Measurements from ENCODE around the gene RPL18.

DNA sequence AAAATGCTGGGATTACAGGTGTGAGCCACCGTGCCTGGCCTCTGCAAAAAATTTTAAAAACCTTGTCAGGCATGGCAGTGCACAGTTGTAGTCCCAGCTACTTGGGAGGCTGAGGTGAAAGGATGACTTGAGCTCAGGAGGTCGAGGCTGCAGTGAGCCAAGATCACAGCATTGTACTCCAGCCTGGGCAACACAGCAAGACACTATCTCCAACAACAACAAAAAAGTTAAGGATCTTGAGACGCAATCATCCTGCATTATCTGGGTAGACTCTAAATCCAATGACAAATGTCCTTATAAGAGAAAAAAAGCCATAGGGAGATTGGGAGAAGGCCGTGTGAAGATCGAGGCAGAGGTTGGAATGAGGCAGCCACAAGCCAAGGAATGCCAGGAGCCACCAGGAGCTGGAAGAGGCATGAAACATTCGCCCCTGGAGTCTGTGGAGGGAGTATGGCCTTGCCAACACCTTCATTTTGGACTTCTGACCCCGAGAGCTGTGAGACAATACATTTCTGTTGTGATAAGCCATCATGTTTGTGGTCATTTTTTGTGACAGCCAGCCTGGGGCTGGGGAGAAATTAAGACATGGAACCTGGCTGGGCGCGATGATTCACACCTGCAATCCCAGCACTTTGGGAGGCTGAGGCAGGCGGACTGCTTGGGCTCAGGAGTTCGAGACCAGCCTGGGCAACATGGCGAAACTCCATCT is 32.1 kb upstream of the RPL18 start:
- TF ChIP-seq CTCF (IDR thresholded peaks at IDR 0.05): no peak
- TF ChIP-seq POLR2A (IDR thresholded peaks at IDR 0.05): no peak

Data from body of pancreas (tissue), 4 donors.